GM21390 (cell line): Measurements from ENCODE around the gene AUNIP.
"Not testable (repeated sequence)": the region's sequence is repeated elsewhere in the genome, so short reads cannot be mapped to it uniquely, and the experiment has no call there.

Experiments used
- ATAC-seq: cut with Tn5 transposase; IDR thresholded peaks from one replicate; pipeline ENCODE4 v1.9.1; 2021; ENCODE audit not compliant: unreplicated experiment

Gene AUNIP

GRCh38 chr1:25867210-25867991, 8.1 kb upstream of the AUNIP start:
- no peak for ATAC-seq

- ATAC-seq: no peak
These were observed 7.0 kb upstream of the AUNIP start for GRCh38 chr1:25866288-25866687.

GRCh38 chr1:25864434-25864833, 5.2 kb upstream of the AUNIP start:
- no peak for ATAC-seq

- ATAC-seq: no peak
These were observed 4.4 kb upstream of the AUNIP start for GRCh38 chr1:25863486-25864262.

GRCh38 chr1:25862785-25863485, 3.7 kb upstream of the AUNIP start:
- no peak for ATAC-seq

- ATAC-seq: no peak
These were observed 2.3 kb upstream of the AUNIP start for GRCh38 chr1:25861316-25862286.

GRCh38 chr1:25858494-25858893, 763 bp downstream of the AUNIP start:
- ATAC-seq: no peak

- ATAC-seq: no peak
These were observed 2.4 kb downstream of the AUNIP start for GRCh38 chr1:25856856-25857255.

GRCh38 chr1:25854554-25854953, 4.7 kb downstream of the AUNIP start:
- ATAC-seq: no peak

GRCh38 chr1:25848531-25848930, 10.7 kb downstream of the AUNIP start:
- ATAC-seq: no peak

- ATAC-seq: no peak
These were observed 11.3 kb downstream of the AUNIP start for GRCh38 chr1:25847929-25848328.

GRCh38 chr1:25845664-25846063, 13.6 kb downstream of the AUNIP start:
- no peak for ATAC-seq

- ATAC-seq: no peak
These were observed 14.5 kb downstream of the AUNIP start for GRCh38 chr1:25844536-25845337.

- ATAC-seq: no peak
These were observed 15.8 kb downstream of the AUNIP start for GRCh38 chr1:25843483-25843882.

GRCh38 chr1:25839808-25840207, 19.4 kb downstream of the AUNIP start:
- ATAC-seq: not testable (repeated sequence)

GRCh38 chr1:25837262-25837875, 21.9 kb downstream of the AUNIP start:
- no peak for ATAC-seq

- no peak for ATAC-seq
These were observed 22.6 kb downstream of the AUNIP start for GRCh38 chr1:25836695-25837094.

GRCh38 chr1:25834894-25835293, 24.4 kb downstream of the AUNIP start:
- ATAC-seq: no peak

GRCh38 chr1:25833158-25833557, 26.1 kb downstream of the AUNIP start:
- no peak for ATAC-seq
